GM12878 (cell line): ENCODE measurements around the gene ATP8B1. TPM values are rescaled to one million over a fixed set of nuclear protein-coding genes. Genes with fewer than 3 reads are reported as not detected.

Experiments
- ATAC-seq: fragments of 200-7000 bp; cut with Tn5 transposase; 3 replicates; pipeline ENCODE4 v1.9.1; 2020; ENCODE audit warnings: mild to moderate bottlenecking, moderate library complexity
- BruUV-seq: library from RNA; stranded (reverse); fragments of 400-500 nt; replicated peaks from 2 replicates; lab custom pipeline; 2021; lab: Mats Ljungman, UMichigan
- CTCF ChIA-PET: fragments of 300-600 bp; sonication (Branson Sonifier 250); formaldehyde crosslinking; extraction: SDS; loops from one replicate; lab custom pipeline; 2021; ENCODE audit warnings: inconsistent platforms; lab: Yijun Ruan, JAX
- POLR2A ChIA-PET: fragments of 350-600 bp; formaldehyde crosslinking; extraction: SDS; loops from one replicate; lab custom pipeline; 2021; ENCODE audit warnings: inconsistent platforms; lab: Charles Lee
- RAD21 ChIA-PET: fragments of 300-600 bp; sonication (Branson Sonifier 250); formaldehyde crosslinking; loops from one replicate; lab custom pipeline; 2023; ENCODE audit warnings: antibody characterized with exemption; ENCODE audit not compliant: unreplicated experiment; lab: Charles Lee
- SMC1A ChIA-PET: fragments of 300-600 bp; sonication (Branson Sonifier 250); formaldehyde crosslinking; loops from one replicate; lab custom pipeline; 2023; ENCODE audit not compliant: unreplicated experiment, uncharacterized antibody; lab: Charles Lee
- DNase-seq: peaks from one replicate; pipeline ENCODE4 v3.0.0-alpha.2; 2011; ENCODE audit warnings: low read depth, low spot score
- FAIRE-seq: peaks from 3 replicates; lab custom pipeline; 2011; peaks lifted over from hg19 to GRCh38; lab: Jason Lieb, UNC
- H2AFZ ChIP-seq: 2 replicates; pipeline ENCODE4 v1.6.0; 2011; ENCODE audit warnings: low read depth, low read length, control low read depth; ENCODE audit not compliant: control insufficient read depth
- H3K27ac ChIP-seq: 2 replicates; pipeline ENCODE4 v1.5.1; 2011; ENCODE audit warnings: control low read depth; ENCODE audit not compliant: control insufficient read depth, insufficient read depth
- H3K27me3 ChIP-seq, 2 experiments: replicated peaks in 1 of 2; 2 replicates each; pipeline versions ENCODE4 v1.6.0 to v1.6.1; 2011; ENCODE audit warnings: low read length in 1 of 2; ENCODE audit not compliant: control insufficient read depth in 2 of 2, insufficient read depth in 2 of 2
- H3K36me3 ChIP-seq, 2 experiments: 2 replicates each; pipeline ENCODE4 v1.5.1; 2011; ENCODE audit warnings: low read length in 1 of 2; ENCODE audit not compliant: control insufficient read depth in 2 of 2, insufficient read depth in 2 of 2
- H3K4me1 ChIP-seq: 2 replicates; pipeline ENCODE4 v1.6.1; 2011; ENCODE audit warnings: mild to moderate bottlenecking, low read length, moderate library complexity, mixed read lengths; ENCODE audit not compliant: control insufficient read depth, insufficient read depth
- H3K4me2 ChIP-seq: 2 replicates; pipeline ENCODE4 v1.6.0; 2011; ENCODE audit warnings: control low read depth; ENCODE audit not compliant: control insufficient read depth, insufficient read depth
- H3K4me3 ChIP-seq: fragments of 200-600 bp; sonication (generic); 2 replicates; pipeline ENCODE4 v1.5.1; 2016
- H3K79me2 ChIP-seq: 2 replicates; pipeline ENCODE4 v1.6.0; 2011; ENCODE audit warnings: low read length; ENCODE audit not compliant: control insufficient read depth, insufficient read depth
- H3K9ac ChIP-seq: 2 replicates; pipeline ENCODE4 v1.8.0; 2011; ENCODE audit warnings: low read length, control low read depth, mixed read lengths; ENCODE audit not compliant: control insufficient read depth, insufficient read depth
- H3K9me3 ChIP-seq: replicated peaks from 3 replicates; pipeline ENCODE4 v1.5.1; 2011; ENCODE audit warnings: mild to moderate bottlenecking, low read length; ENCODE audit not compliant: control insufficient read depth, insufficient read depth
- H4K20me1 ChIP-seq: 2 replicates; pipeline ENCODE4 v1.6.0; 2011; ENCODE audit not compliant: control insufficient read depth, insufficient read depth
- CEBPB ChIP-seq, 2 experiments: fragments of 150-350 bp in 1 of 2; IDR thresholded peaks; 2 replicates each; pipeline ENCODE4 v1.6.1; 2012 to 2014; ENCODE audit warnings: low read depth in 2 of 2, low read length in 2 of 2, borderline replicate concordance in 1 of 2, inconsistent platforms in 1 of 2
- CHD2 ChIP-seq: IDR thresholded peaks from 2 replicates; pipeline ENCODE4 v1.6.1; 2011; ENCODE audit warnings: low read depth, low read length, improper control_type of control experiment, borderline replicate concordance
- DPF2 ChIP-seq: fragments of 450-650 bp; IDR thresholded peaks from 2 replicates; pipeline ENCODE4 v1.6.1; 2017; ENCODE audit warnings: mild to moderate bottlenecking
- GATAD2B ChIP-seq: fragments of 450-650 bp; conservative IDR thresholded peaks from 2 replicates; pipeline ENCODE4 v1.6.1; 2017; ENCODE audit warnings: low read depth, mild to moderate bottlenecking, moderate library complexity
- RCOR1 ChIP-seq: conservative IDR thresholded peaks from 2 replicates; pipeline ENCODE4 v1.6.1; 2012; ENCODE audit warnings: low read depth, low read length, improper control_type of control experiment
- USF1 ChIP-seq: IDR thresholded peaks from 2 replicates; pipeline ENCODE4 v1.6.1; 2011; ENCODE audit warnings: borderline replicate concordance, low read depth, mild to moderate bottlenecking, moderate library complexity, mixed read lengths, low read length; ENCODE audit not compliant: insufficient read depth; ENCODE audit errors: extremely low read length
- ZSCAN29 ChIP-seq: fragments of 450-650 bp; IDR thresholded peaks from 2 replicates; pipeline ENCODE4 v1.6.1; 2017; ENCODE audit warnings: mild to moderate bottlenecking, moderate library complexity
- WGBS: methylation state at CpG from one replicate; pipeline ENCODE4 v1.1.6; 2016; ENCODE audit warnings: low lambda C conversion rate; ENCODE audit not compliant: insufficient replicate concordance, insufficient coverage; ENCODE audit errors: missing lambda C conversion rate; 5-methylcytosine and 5-hydroxymethylcytosine counted together
- in situ Hi-C: fragments of 300-500 bp; cut with MboI; formaldehyde crosslinking; loops from 9 replicates; pipeline ENCODE4 v1.14.3; 2018; ENCODE audit warnings: mixed read lengths
- intact Hi-C: fragments of 100-400 bp; cut with micrococcal nuclease; formaldehyde crosslinking; loops from one replicate; pipeline ENCODE4 v1.14.2; 2022; ENCODE audit not compliant: unreplicated experiment
- polyA plus RNA-seq, 11 experiments: library from polyadenylated mRNA; depleted of rRNA in 4 of 11; unstranded in 6 of 11; stranded (reverse) in 5 of 11; fragments of >200 nt; fragmentation: Nextera tagmentation in 4 of 11; fragmentation: Illumina TruSeq in 1 of 11; extraction: Ambion mirVana in 4 of 11; extraction: Trizol in 1 of 11; gene quantifications; 1 replicate in 1 of 11; 2 replicates in 10 of 11; pipeline versions ENCODE4 v1.2.1 to v1.2.3, GENCODE V29; 2011 to 2016; ENCODE audit warnings: inconsistent platforms in 2 of 11, missing spikeins in 2 of 11, low read depth in 1 of 11
- total RNA-seq, 4 experiments: library from RNA; depleted of rRNA in 3 of 4; stranded (reverse); fragments of >200 nt in 3 of 4; fragmentation: Illumina TruSeq in 1 of 4; extraction: Trizol in 1 of 4; gene quantifications; 2 replicates each; pipeline versions ENCODE4 v1.2.1 to v1.2.3, GENCODE V29; 2013 to 2021
- TF ChIP-seq, protein P1 (sequence below): IDR thresholded peaks from 2 replicates; pipeline ENCODE4 v1.6.1; 2011; ENCODE audit warnings: borderline replicate concordance, low read depth, mild to moderate bottlenecking, moderate library complexity, low read length; ENCODE audit not compliant: insufficient read depth, poor library complexity, severe bottlenecking

Gene ATP8B1
- total and polyA plus RNA-seq, 10 of the 15 experiments (the other 5 are each of a cell fraction or from before 2014, with no cell fraction given) = 0.03 to 0.37 (median 0.11) TPM

GRCh38 chr18:57797209-57797651 is 5.9 kb downstream of the ATP8B1 start (continued):
- TF ChIP-seq USF1 (no peak), CEBPB (IDR thresholded peaks at IDR 0.05; ENCODE audit: borderline replicate concordance in 1 of 2, low read depth in 2 of 2, low read length in 2 of 2) (no peak), RCOR1 (no peak)
- TF ChIP-seq, protein P1, sequence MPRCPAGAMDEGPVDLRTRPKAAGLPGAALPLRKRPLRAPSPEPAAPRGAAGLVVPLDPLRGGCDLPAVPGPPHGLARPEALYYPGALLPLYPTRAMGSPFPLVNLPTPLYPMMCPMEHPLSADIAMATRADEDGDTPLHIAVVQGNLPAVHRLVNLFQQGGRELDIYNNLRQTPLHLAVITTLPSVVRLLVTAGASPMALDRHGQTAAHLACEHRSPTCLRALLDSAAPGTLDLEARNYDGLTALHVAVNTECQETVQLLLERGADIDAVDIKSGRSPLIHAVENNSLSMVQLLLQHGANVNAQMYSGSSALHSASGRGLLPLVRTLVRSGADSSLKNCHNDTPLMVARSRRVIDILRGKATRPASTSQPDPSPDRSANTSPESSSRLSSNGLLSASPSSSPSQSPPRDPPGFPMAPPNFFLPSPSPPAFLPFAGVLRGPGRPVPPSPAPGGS = no peak
- TF ChIP-seq, all 136 proteins: peak for 0

DNA sequence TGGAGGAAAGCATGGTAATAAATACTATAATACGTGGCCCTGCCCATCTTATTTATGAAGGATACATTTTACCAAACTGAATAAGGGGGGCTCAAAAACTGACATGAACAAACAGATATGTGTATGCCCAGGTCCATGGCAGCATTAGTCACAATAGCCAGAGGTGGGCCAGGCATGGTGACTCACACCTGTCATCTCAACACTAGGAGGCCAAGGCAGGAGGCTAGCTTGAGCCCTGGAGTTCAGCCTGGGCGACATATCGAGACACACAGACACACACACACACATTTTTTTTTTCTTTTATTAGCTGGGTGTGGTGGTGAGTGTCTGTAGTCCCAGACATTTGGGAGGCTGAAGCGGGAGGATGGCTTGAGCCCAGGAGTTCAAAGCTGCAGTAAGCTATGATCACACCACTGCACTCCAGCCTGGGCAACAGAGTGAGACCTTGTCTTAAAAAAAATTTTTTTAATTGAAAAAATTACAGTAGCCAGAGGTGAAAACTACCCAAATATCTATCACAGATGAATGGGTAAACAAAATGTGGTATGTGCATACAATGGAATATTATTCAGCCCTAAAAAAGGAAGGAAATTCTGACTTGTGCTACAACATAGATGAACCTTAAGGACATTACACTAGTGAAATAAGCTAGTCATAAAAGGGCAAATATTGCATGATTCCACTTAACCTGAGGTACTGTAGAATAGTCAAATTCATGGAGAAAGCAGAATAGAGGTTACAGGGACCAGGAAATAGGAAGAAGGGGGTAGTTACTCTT is 8.0 kb downstream of the ATP8B1 start:
- H3K4me3 ChIP-seq = no peak overlapping the region
- SMC1A ChIA-PET = no interaction called here
- BruUV-seq = no TSS peak
- no peak for DNase-seq
- H3K4me2 ChIP-seq = no peak overlapping the region
- no peak for FAIRE-seq
- 54% methylated on average over 4 of the region's 4 CpGs for WGBS
- no peak for TF ChIP-seq GATAD2B
- no peak for TF ChIP-seq CHD2
- TF ChIP-seq DPF2 = no peak
- no peak for TF ChIP-seq CEBPB (IDR thresholded peaks at IDR 0.05; ENCODE audit: borderline replicate concordance in 1 of 2, low read depth in 2 of 2, low read length in 2 of 2)
- TF ChIP-seq ZSCAN29 = no peak
- TF ChIP-seq, all 136 proteins: peak for 0
- Histone ChIP-seq H3K36me3 (no peaks in the 10 kb centered on the region), H2AFZ (no peak overlapping the region), H4K20me1 (no peaks in the 10 kb centered on the region), H3K27ac (no peak overlapping the region), H3K4me1 (no peaks in the 10 kb centered on the region), H3K27me3 (0 out of 4 replicates have a peak, but pooled peaks cover 0 to 1% of the 10 kb centered on the region in 2 experiments), H3K79me2 (no peaks in the 10 kb centered on the region), H3K9ac (no peak overlapping the region), H3K9me3 (no peaks in the 10 kb centered on the region; the same call in 2 of the 3 replicates)
- in situ Hi-C loops = no loop called here
- ChIA-PET POLR2A (no interaction called here), RAD21 (no interaction called here), CTCF (no interaction called here)
- no peak for ATAC-seq
- intact Hi-C loops = no loop called here
